Measurements from ENCODE around the gene KAT14. TPM values are rescaled to one million over a fixed set of nuclear protein-coding genes. Genes with fewer than 3 reads are reported as not detected.
A peak's percentile ranks its signal among the peaks of the same experiment; 100 is the strongest.
"Not testable (repeated sequence)": the region's sequence is repeated elsewhere in the genome, so short reads cannot be mapped to it uniquely, and the experiment has no call there.

KAT14 gene, protein sequence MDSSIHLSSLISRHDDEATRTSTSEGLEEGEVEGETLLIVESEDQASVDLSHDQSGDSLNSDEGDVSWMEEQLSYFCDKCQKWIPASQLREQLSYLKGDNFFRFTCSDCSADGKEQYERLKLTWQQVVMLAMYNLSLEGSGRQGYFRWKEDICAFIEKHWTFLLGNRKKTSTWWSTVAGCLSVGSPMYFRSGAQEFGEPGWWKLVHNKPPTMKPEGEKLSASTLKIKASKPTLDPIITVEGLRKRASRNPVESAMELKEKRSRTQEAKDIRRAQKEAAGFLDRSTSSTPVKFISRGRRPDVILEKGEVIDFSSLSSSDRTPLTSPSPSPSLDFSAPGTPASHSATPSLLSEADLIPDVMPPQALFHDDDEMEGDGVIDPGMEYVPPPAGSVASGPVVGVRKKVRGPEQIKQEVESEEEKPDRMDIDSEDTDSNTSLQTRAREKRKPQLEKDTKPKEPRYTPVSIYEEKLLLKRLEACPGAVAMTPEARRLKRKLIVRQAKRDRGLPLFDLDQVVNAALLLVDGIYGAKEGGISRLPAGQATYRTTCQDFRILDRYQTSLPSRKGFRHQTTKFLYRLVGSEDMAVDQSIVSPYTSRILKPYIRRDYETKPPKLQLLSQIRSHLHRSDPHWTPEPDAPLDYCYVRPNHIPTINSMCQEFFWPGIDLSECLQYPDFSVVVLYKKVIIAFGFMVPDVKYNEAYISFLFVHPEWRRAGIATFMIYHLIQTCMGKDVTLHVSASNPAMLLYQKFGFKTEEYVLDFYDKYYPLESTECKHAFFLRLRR
- polyA plus RNA-seq: 10 to 100 TPM; 11.8 to 23.2 (median 14.7) TPM
- long read RNA-seq, donor 1, partial matches to known transcripts: 0 of 5 reads
- long read RNA-seq, donor 1, other reads (novel, unspliced or antisense): 0 of 5 reads
- long read RNA-seq, donor 2: 0 reads
- long read RNA-seq, donor 3, partial matches to known transcripts: 5 of 8 reads
- long read RNA-seq, donor 3, other reads (novel, unspliced or antisense): 0 of 8 reads
- long read RNA-seq, donor 4: 0 reads
- long read RNA-seq, donor 5: 0 reads
- long read RNA-seq, donor 6, partial matches to known transcripts: 7 of 8 reads
- long read RNA-seq, donor 6, other reads (novel, unspliced or antisense): 0 of 8 reads
- long read RNA-seq, donor 7, partial matches to known transcripts: 0 of 1 reads
- long read RNA-seq, donor 7, other reads (novel, unspliced or antisense): 0 of 1 reads
- long read RNA-seq, donor 8: 0 reads
- long read RNA-seq, donor 9, partial matches to known transcripts: 0 of 1 reads
- long read RNA-seq, donor 9, other reads (novel, unspliced or antisense): 0 of 1 reads
- long read RNA-seq, donor 10, partial matches to known transcripts: 5 of 7 reads
- long read RNA-seq, donor 10, other reads (novel, unspliced or antisense): 0 of 7 reads

DNA sequence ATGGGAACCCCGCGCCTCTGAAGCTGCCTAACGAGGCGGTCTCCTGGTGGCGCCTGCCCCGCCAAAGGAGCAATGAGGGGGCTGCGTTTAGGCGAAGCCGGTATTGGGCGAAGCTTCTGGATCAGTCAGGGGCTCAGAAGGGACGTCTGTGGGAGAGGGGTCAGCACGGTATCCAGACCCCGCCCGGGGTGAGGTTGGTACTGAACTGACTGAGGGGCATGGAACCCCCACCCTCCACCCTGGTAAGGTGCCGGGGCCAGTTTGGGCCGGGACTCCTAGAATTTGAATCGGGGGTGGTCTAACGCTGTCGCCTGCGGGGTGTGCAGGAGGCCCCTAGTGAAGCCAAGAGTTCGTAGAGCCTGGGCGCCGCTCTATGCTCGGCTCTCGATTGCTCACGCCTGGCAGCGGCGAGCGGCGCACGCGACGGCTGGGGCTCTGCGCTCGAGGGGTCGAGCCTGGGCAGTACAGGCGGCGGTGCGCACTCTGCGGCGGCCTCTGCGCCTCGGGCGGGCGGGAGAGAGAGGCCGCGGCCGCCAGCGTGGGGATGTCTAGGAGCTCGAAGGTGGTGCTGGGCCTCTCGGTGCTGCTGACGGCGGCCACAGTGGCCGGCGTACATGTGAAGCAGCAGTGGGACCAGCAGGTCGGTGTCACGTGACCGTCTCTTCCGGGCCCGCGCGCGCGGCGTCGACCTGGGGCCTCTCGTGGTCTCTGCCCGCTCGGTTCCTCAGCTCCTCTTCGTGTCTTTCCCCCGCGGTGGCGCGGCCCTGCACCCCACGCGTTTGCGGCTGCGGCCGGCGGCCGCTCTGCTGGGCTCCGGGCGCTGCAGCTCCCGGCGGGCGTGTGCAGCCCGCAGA is at the start of gene KAT14, which contains the start of gene PET117:
Gene KAT14, plus strand, starts transcription at position 452 of the 854 bp plus-strand sequence. CDS start 4,798 bp downstream, outside the sequence.
Gene PET117, plus strand, starts transcription at position 452 of the 854 bp plus-strand sequence. Its CDS starts 93 bp downstream, at position 545.
- DNase-seq: peak; percentile 90 to 99
- Histone ChIP-seq H3K9me3 (ENCODE audit: control insufficient read depth in 2 of 2, insufficient read depth in 1 of 2, low read depth in 1 of 2, low read length in 1 of 2) (no peaks in the 10 kb centered on the region), H3K4me3 (ENCODE audit: low read depth in 1 of 3, low read length in 3 of 3) (peak within 1 kb of the TSS; percentile 85 to 94 (median 92)), H3K36me3 (ENCODE audit: control insufficient read depth in 3 of 3, insufficient read depth in 2 of 3, low read depth in 1 of 3, low read length in 3 of 3) (peaks cover 0 to 3% (median 2%) of the 10 kb centered on the region in 3 donors), H3K27ac (ENCODE audit: low read depth in 1 of 3, low read length in 2 of 3) (peak within 1 kb of the TSS; percentile 83 to 99 (median 95)), H3K4me1 (ENCODE audit: control insufficient read depth in 3 of 3, insufficient read depth in 2 of 3, low read depth in 1 of 3, low read length in 2 of 3) (peaks cover 3 to 14% (median 13%) of the 10 kb centered on the region in 3 donors), H3K27me3 (ENCODE audit: control insufficient read depth in 3 of 3, insufficient read depth in 3 of 3, low read length in 3 of 3) (no peaks in the 10 kb centered on the region)
- no peak for FAIRE-seq
- 0 to 1% (median 0%) methylated on average over 64 to 87 of the region's 87 CpGs for WGBS, 3 donors

DNA sequence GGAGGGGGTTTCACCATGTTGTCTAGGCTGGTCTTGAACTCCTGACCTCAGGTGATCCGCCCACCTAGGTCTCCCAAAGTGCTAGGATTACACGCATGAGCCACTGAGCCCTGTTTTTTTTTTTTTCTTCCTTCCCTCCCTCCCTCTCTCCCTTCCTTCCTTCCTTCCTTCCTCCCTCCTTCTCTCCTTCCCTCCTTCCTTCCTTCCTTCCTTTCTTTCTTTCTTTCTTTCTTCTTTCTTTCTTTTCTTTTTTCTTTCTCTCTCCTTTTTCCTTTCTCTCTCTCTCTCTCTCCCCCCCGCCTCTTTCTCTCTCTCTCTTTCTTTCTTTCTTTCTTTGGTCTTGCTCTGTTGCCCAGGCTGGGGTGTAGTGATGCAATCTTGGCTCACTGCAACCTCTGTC is 49.4 kb upstream of the KAT14 start:
- FAIRE-seq; DNase-seq; H3K4me3 ChIP-seq (ENCODE audit: low read depth in 1 of 3, low read length in 3 of 3); H3K36me3 ChIP-seq (ENCODE audit: control insufficient read depth in 3 of 3, insufficient read depth in 2 of 3, low read depth in 1 of 3, low read length in 3 of 3); H3K4me1 ChIP-seq (ENCODE audit: control insufficient read depth in 3 of 3, insufficient read depth in 2 of 3, low read depth in 1 of 3, low read length in 2 of 3); H3K27ac ChIP-seq (ENCODE audit: low read depth in 1 of 3, low read length in 2 of 3); H3K9me3 ChIP-seq (ENCODE audit: control insufficient read depth in 2 of 2, insufficient read depth in 1 of 2, low read depth in 1 of 2, low read length in 1 of 2); H3K27me3 ChIP-seq (ENCODE audit: control insufficient read depth in 3 of 3, insufficient read depth in 3 of 3, low read length in 3 of 3): not testable (repeated sequence)
- WGBS, 3 donors: 73 to 94% (median 78%) methylated on average over 3 of the region's 3 CpGs

- not testable (repeated sequence) for FAIRE-seq
- 87 to 98% (median 90%) methylated on average over 11 of the region's 11 CpGs for WGBS, 3 donors
Observed at GRCh38 chr20:18088841-18089240, 48.8 kb upstream of the KAT14 start.

GRCh38 chr20:18090044-18090443 is 47.6 kb upstream of the KAT14 start:
- Histone ChIP-seq H3K36me3 (ENCODE audit: control insufficient read depth in 3 of 3, insufficient read depth in 2 of 3, low read depth in 1 of 3, low read length in 3 of 3) (no peaks in the 10 kb centered on the region), H3K9me3 (ENCODE audit: control insufficient read depth in 2 of 2, insufficient read depth in 1 of 2, low read depth in 1 of 2, low read length in 1 of 2) (no peaks in the 10 kb centered on the region), H3K4me3 (ENCODE audit: low read depth in 1 of 3, low read length in 3 of 3) (no peak overlapping the region), H3K4me1 (ENCODE audit: control insufficient read depth in 3 of 3, insufficient read depth in 2 of 3, low read depth in 1 of 3, low read length in 2 of 3) (peaks cover 0 to 3% (median 2%) of the 10 kb centered on the region in 3 donors), H3K27me3 (ENCODE audit: control insufficient read depth in 3 of 3, insufficient read depth in 3 of 3, low read length in 3 of 3) (no peaks in the 10 kb centered on the region), H3K27ac (ENCODE audit: low read depth in 1 of 3, low read length in 2 of 3) (no peak overlapping the region)
- no peak for FAIRE-seq
- no peak for DNase-seq
- WGBS, 3 donors: 52 to 62% (median 62%) methylated on average over 3 of the region's 3 CpGs

More at GRCh38 chr20:18088841-18089240, 48.8 kb upstream of the KAT14 start:
- DNase-seq; H3K9me3 ChIP-seq (ENCODE audit: control insufficient read depth in 2 of 2, insufficient read depth in 1 of 2, low read depth in 1 of 2, low read length in 1 of 2); H3K27ac ChIP-seq (ENCODE audit: low read depth in 1 of 3, low read length in 2 of 3); H3K4me3 ChIP-seq (ENCODE audit: low read depth in 1 of 3, low read length in 3 of 3); H3K36me3 ChIP-seq (ENCODE audit: control insufficient read depth in 3 of 3, insufficient read depth in 2 of 3, low read depth in 1 of 3, low read length in 3 of 3); H3K27me3 ChIP-seq (ENCODE audit: control insufficient read depth in 3 of 3, insufficient read depth in 3 of 3, low read length in 3 of 3); H3K4me1 ChIP-seq (ENCODE audit: control insufficient read depth in 3 of 3, insufficient read depth in 2 of 3, low read depth in 1 of 3, low read length in 2 of 3): not testable (repeated sequence)

DNA sequence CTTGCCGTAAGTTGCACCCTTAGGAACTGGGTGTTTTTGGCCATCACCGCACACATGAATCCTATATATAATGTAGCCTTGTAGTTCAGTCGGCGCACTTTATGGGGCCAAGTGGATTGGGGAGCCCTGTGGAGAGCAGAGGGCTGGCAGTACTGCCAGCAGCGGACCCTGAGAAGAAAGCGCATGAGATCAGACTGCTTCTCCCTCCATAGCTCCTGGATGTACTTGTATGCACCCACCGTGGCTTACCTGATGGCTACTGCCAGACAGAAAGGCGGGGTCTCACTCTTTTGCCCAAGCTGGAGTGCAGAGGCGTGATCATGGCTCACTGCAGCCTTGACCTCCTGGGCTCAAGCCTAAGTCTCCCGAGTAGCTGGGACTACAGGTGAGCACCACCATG is 47.2 kb upstream of the KAT14 start:
- H3K27ac ChIP-seq (ENCODE audit: low read depth in 1 of 3, low read length in 2 of 3): no peak overlapping the region
- no peak for DNase-seq
- no peaks in the 10 kb centered on the region for H3K9me3 ChIP-seq (ENCODE audit: control insufficient read depth in 2 of 2, insufficient read depth in 1 of 2, low read depth in 1 of 2, low read length in 1 of 2)
- no peak overlapping the region for H3K4me3 ChIP-seq (ENCODE audit: low read depth in 1 of 3, low read length in 3 of 3)
- peaks cover 0 to 3% (median 2%) of the 10 kb centered on the region in 3 donors for H3K4me1 ChIP-seq (ENCODE audit: control insufficient read depth in 3 of 3, insufficient read depth in 2 of 3, low read depth in 1 of 3, low read length in 2 of 3)
- no peak for FAIRE-seq
- H3K27me3 ChIP-seq (ENCODE audit: control insufficient read depth in 3 of 3, insufficient read depth in 3 of 3, low read length in 3 of 3): no peaks in the 10 kb centered on the region
- H3K36me3 ChIP-seq (ENCODE audit: control insufficient read depth in 3 of 3, insufficient read depth in 2 of 3, low read depth in 1 of 3, low read length in 3 of 3): no peaks in the 10 kb centered on the region
- 91 to 95% (median 95%) methylated on average over 10 of the region's 10 CpGs for WGBS, 3 donors

DNA sequence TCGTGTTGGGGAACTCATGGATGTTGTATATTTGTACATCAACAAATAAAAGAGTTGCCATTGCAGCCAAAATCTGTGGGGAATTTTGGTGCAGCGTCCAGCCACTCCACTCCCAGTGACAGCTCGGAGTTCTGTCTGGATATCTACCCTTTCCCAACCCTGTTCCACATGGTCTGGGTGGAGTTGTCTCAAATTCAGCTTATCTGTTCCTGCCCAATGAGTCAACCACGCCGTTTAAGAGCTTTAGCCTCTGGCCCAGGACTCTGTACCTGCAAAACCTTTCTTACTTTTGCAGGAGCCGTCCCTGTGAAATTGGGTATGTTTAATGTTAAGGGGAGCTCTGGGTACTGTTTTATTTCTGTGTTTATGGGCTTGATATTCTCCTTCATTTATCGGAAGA is 46.0 kb upstream of the KAT14 start:
- no peaks in the 10 kb centered on the region for H3K36me3 ChIP-seq (ENCODE audit: control insufficient read depth in 3 of 3, insufficient read depth in 2 of 3, low read depth in 1 of 3, low read length in 3 of 3)
- peak; percentile 11 to 90 for DNase-seq
- no peaks in the 10 kb centered on the region for H3K27me3 ChIP-seq (ENCODE audit: control insufficient read depth in 3 of 3, insufficient read depth in 3 of 3, low read length in 3 of 3)
- no peaks in the 10 kb centered on the region for H3K9me3 ChIP-seq (ENCODE audit: control insufficient read depth in 2 of 2, insufficient read depth in 1 of 2, low read depth in 1 of 2, low read length in 1 of 2)
- no peak overlapping the region for H3K4me3 ChIP-seq (ENCODE audit: low read depth in 1 of 3, low read length in 3 of 3)
- 13 to 51% (median 35%) methylated on average over 7 of the region's 7 CpGs for WGBS, 3 donors
- H3K4me1 ChIP-seq (ENCODE audit: control insufficient read depth in 3 of 3, insufficient read depth in 2 of 3, low read depth in 1 of 3, low read length in 2 of 3): peaks cover 0 to 3% (median 2%) of the 10 kb centered on the region in 3 donors
- no peak for FAIRE-seq
- H3K27ac ChIP-seq (ENCODE audit: low read depth in 1 of 3, low read length in 2 of 3): no peak overlapping the region

- Histone ChIP-seq H3K36me3 (ENCODE audit: control insufficient read depth in 3 of 3, insufficient read depth in 2 of 3, low read depth in 1 of 3, low read length in 3 of 3) (no peaks in the 10 kb centered on the region), H3K27ac (ENCODE audit: low read depth in 1 of 3, low read length in 2 of 3) (no peak overlapping the region), H3K4me1 (ENCODE audit: control insufficient read depth in 3 of 3, insufficient read depth in 2 of 3, low read depth in 1 of 3, low read length in 2 of 3) (peaks cover 0 to 3% (median 2%) of the 10 kb centered on the region in 3 donors), H3K9me3 (ENCODE audit: control insufficient read depth in 2 of 2, insufficient read depth in 1 of 2, low read depth in 1 of 2, low read length in 1 of 2) (no peaks in the 10 kb centered on the region), H3K4me3 (ENCODE audit: low read depth in 1 of 3, low read length in 3 of 3) (no peak overlapping the region), H3K27me3 (ENCODE audit: control insufficient read depth in 3 of 3, insufficient read depth in 3 of 3, low read length in 3 of 3) (peaks cover 0 to 2% (median 0%) of the 10 kb centered on the region in 3 donors)
- 88 to 90% (median 88%) methylated on average over 8 of the region's 8 CpGs for WGBS, 3 donors
- DNase-seq (no peak), FAIRE-seq (no peak)
Observed at GRCh38 chr20:18092890-18093289, 44.8 kb upstream of the KAT14 start.

Data from small intestine (tissue), 16 donors.